ENCODE results near the gene BAAT.
A peak's percentile ranks its signal among the peaks of the same experiment; 100 is the strongest.

Gene BAAT

GRCh38 chr9:101409079-101409477 is 24.3 kb upstream of the BAAT start:
- Histone ChIP-seq H3K36me3 (ENCODE audit: control insufficient read depth, insufficient read depth, low read length) (peaks cover 14% of the 10 kb centered on the region), H3K9ac (no peak overlapping the region), H3K4me2 (ENCODE audit: low read length) (no peak overlapping the region), H3K27ac (no peak overlapping the region), H3K4me3 (ENCODE audit: low read depth, low read length) (no peak overlapping the region), H3K79me2 (no peaks in the 10 kb centered on the region), H3K4me1 (no peaks in the 10 kb centered on the region), H3K9me3 (ENCODE audit: control insufficient read depth, low read length) (peaks cover 6% of the 10 kb centered on the region), H2AFZ (no peak overlapping the region), H3K27me3 (ENCODE audit: control insufficient read depth, insufficient read depth, low read length) (no peaks in the 10 kb centered on the region)
- TF ChIP-seq, protein P1, sequence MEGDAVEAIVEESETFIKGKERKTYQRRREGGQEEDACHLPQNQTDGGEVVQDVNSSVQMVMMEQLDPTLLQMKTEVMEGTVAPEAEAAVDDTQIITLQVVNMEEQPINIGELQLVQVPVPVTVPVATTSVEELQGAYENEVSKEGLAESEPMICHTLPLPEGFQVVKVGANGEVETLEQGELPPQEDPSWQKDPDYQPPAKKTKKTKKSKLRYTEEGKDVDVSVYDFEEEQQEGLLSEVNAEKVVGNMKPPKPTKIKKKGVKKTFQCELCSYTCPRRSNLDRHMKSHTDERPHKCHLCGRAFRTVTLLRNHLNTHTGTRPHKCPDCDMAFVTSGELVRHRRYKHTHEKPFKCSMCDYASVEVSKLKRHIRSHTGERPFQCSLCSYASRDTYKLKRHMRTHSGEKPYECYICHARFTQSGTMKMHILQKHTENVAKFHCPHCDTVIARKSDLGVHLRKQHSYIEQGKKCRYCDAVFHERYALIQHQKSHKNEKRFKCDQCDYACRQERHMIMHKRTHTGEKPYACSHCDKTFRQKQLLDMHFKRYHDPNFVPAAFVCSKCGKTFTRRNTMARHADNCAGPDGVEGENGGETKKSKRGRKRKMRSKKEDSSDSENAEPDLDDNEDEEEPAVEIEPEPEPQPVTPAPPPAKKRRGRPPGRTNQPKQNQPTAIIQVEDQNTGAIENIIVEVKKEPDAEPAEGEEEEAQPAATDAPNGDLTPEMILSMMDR (IDR thresholded peaks at IDR 0.05), result no peak

DNA sequence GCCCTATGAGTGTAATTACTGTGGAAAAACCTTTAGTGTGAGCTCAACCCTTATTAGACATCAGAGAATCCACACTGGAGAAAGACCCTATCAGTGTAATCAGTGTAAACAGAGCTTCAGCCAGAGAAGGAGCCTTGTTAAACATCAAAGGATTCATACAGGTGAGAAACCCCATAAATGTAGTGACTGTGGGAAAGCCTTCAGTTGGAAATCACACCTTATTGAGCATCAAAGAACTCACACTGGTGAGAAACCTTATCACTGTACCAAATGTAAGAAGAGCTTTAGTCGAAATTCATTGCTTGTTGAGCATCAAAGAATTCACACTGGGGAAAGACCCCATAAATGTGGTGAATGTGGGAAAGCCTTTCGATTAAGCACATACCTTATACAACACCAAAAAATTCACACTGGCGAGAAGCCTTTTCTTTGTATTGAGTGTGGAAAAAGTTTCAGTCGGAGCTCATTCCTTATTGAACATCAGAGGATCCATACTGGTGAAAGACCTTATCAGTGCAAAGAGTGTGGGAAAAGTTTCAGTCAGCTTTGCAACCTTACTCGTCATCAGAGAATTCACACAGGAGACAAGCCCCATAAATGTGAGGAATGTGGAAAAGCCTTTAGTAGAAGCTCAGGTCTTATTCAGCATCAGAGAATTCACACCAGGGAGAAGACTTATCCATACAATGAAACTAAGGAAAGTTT is 23.7 kb upstream of the BAAT start:
- Histone ChIP-seq H3K4me2 (ENCODE audit: low read length) (no peak overlapping the region), H3K9me3 (ENCODE audit: control insufficient read depth, low read length) (peaks cover 6% of the 10 kb centered on the region), H3K4me3 (ENCODE audit: low read depth, low read length) (no peak overlapping the region), H2AFZ (no peak overlapping the region), H3K9ac (no peak overlapping the region), H3K4me1 (no peaks in the 10 kb centered on the region), H3K27me3 (ENCODE audit: control insufficient read depth, insufficient read depth, low read length) (no peaks in the 10 kb centered on the region), H3K79me2 (no peaks in the 10 kb centered on the region), H3K36me3 (ENCODE audit: control insufficient read depth, insufficient read depth, low read length) (peaks cover 14% of the 10 kb centered on the region), H3K27ac (no peak overlapping the region)
- TF ChIP-seq, protein P1 (IDR thresholded peaks at IDR 0.05), result no peak

- H3K36me3 ChIP-seq (ENCODE audit: control insufficient read depth, insufficient read depth, low read length), result peaks cover 14% of the 10 kb centered on the region
- no peaks in the 10 kb centered on the region for H3K27me3 ChIP-seq (ENCODE audit: control insufficient read depth, insufficient read depth, low read length)
- peaks cover 12% of the 10 kb centered on the region for H3K79me2 ChIP-seq
- H2AFZ ChIP-seq, result no peak overlapping the region
- H3K9ac ChIP-seq, result no peak overlapping the region
- H3K4me3 ChIP-seq (ENCODE audit: low read depth, low read length), result no peak overlapping the region
- H3K27ac ChIP-seq, result no peak overlapping the region
- peaks cover 2% of the 10 kb centered on the region for H3K4me1 ChIP-seq
- no peak overlapping the region for H3K4me2 ChIP-seq (ENCODE audit: low read length)
- TF ChIP-seq, protein P1 (IDR thresholded peaks at IDR 0.05), result no peak
- H3K9me3 ChIP-seq (ENCODE audit: control insufficient read depth, low read length), result peaks cover 6% of the 10 kb centered on the region
These were observed 18.9 kb upstream of the BAAT start for GRCh38 chr9:101403516-101404285.

GRCh38 chr9:101400120-101400519 is 15.3 kb upstream of the BAAT start:
- Histone ChIP-seq H3K4me2 (ENCODE audit: low read length) (peak overlapping the region; percentile 84), H3K27ac (no peak overlapping the region), H3K79me2 (peaks cover 22% of the 10 kb centered on the region), H3K27me3 (ENCODE audit: control insufficient read depth, insufficient read depth, low read length) (no peaks in the 10 kb centered on the region), H3K36me3 (ENCODE audit: control insufficient read depth, insufficient read depth, low read length) (peaks cover 3% of the 10 kb centered on the region), H2AFZ (no peak overlapping the region), H3K4me1 (peaks cover 2% of the 10 kb centered on the region), H3K9ac (no peak overlapping the region), H3K9me3 (ENCODE audit: control insufficient read depth, low read length) (no peaks in the 10 kb centered on the region), H3K4me3 (ENCODE audit: low read depth, low read length) (peak overlapping the region; percentile 82)
- TF ChIP-seq, protein P1 (IDR thresholded peaks at IDR 0.05), result no peak
